Esophagus muscularis mucosa (tissue), 4 donors: ENCODE measurements around the gene TBCD.

Experiments used
- CTCF ChIP-seq, 3 experiments: fragments of 200-600 bp in 2 of 3; fragments of 450-650 bp in 1 of 3; sonication (generic) in 2 of 3; IDR thresholded peaks; one replicate each; pipeline ENCODE4 v1.5.1; 2017 to 2019; ENCODE audit warnings: antibody characterized with exemption in 3 of 3, mild to moderate bottlenecking in 2 of 3, moderate library complexity in 1 of 3
- EP300 ChIP-seq: sonication (generic); formaldehyde crosslinking; IDR thresholded peaks from one replicate; pipeline ENCODE4 v1.6.1; 2017; ENCODE audit warnings: antibody characterized with exemption
- POLR2A ChIP-seq: fragments of 450-650 bp; IDR thresholded peaks from one replicate; pipeline ENCODE4 v1.6.1; 2017; ENCODE audit warnings: antibody characterized with exemption, moderate library complexity, mild to moderate bottlenecking, low read depth

GRCh38 chr17:82946081-82946480, 194.2 kb downstream of the TBCD start:
- TF ChIP-seq CTCF (IDR thresholded peaks at IDR 0.05) (no peak), EP300 (no peak), POLR2A (no peak)
